ENCODE results near the gene FBLN2. TPM values are rescaled to one million over a fixed set of nuclear protein-coding genes. Genes with fewer than 3 reads are reported as not detected.

FBLN2 gene
- total RNA-seq, 1 donor from 2014 or later, result 323 TPM

DNA sequence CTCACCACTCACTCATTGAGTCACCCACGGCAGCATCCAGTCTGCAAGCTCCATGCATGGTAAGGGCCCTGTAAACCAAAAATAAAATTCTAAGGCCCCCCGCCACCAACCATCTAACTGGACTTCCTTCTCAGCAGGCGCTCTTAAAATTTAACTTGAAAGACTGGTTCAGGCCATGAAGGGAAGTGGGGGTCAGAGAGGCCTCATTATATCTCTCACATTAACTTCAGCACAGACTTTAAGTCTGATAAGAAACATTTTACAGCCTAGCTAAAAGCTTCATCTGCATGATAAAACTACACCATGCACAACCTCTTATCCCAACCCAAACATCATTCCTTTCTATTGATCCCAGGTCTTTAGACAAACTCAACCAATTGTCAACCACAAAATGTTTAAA, 38.5 kb downstream of the FBLN2 start:
- Histone ChIP-seq H3K9me3 (no peaks in the 10 kb centered on the region), H3K27ac (no peak overlapping the region), H3K36me3 (no peaks in the 10 kb centered on the region), H3K4me3 (no peak overlapping the region), H3K27me3 (no peaks in the 10 kb centered on the region), H3K4me1 (no peaks in the 10 kb centered on the region)
- intact Hi-C loops (cut with DNase I), result no loop called here
- TF ChIP-seq, protein P1, sequence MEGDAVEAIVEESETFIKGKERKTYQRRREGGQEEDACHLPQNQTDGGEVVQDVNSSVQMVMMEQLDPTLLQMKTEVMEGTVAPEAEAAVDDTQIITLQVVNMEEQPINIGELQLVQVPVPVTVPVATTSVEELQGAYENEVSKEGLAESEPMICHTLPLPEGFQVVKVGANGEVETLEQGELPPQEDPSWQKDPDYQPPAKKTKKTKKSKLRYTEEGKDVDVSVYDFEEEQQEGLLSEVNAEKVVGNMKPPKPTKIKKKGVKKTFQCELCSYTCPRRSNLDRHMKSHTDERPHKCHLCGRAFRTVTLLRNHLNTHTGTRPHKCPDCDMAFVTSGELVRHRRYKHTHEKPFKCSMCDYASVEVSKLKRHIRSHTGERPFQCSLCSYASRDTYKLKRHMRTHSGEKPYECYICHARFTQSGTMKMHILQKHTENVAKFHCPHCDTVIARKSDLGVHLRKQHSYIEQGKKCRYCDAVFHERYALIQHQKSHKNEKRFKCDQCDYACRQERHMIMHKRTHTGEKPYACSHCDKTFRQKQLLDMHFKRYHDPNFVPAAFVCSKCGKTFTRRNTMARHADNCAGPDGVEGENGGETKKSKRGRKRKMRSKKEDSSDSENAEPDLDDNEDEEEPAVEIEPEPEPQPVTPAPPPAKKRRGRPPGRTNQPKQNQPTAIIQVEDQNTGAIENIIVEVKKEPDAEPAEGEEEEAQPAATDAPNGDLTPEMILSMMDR (IDR thresholded peaks at IDR 0.05), result no peak
- no peak for DNase-seq (ENCODE audit: low spot score in 2 of 2)

GRCh38 chr3:13588221-13588701, 39.3 kb downstream of the FBLN2 start:
- TF ChIP-seq, protein P1 (IDR thresholded peaks at IDR 0.05), result no peak
- H3K4me1 ChIP-seq, result no peaks in the 10 kb centered on the region
- H3K27ac ChIP-seq, result no peak overlapping the region
- no peak overlapping the region for H3K4me3 ChIP-seq
- DNase-seq (ENCODE audit: low spot score in 2 of 2), result no peak
- H3K36me3 ChIP-seq, result no peaks in the 10 kb centered on the region
- intact Hi-C loops (cut with DNase I), result no loop called here
- no peaks in the 10 kb centered on the region for H3K9me3 ChIP-seq
- H3K27me3 ChIP-seq, result no peaks in the 10 kb centered on the region

GRCh38 chr3:13588993-13589392, 40.1 kb downstream of the FBLN2 start:
- DNase-seq (ENCODE audit: low spot score in 2 of 2), result no peak
- no peaks in the 10 kb centered on the region for H3K36me3 ChIP-seq
- no peaks in the 10 kb centered on the region for H3K4me1 ChIP-seq
- no peak overlapping the region for H3K27ac ChIP-seq
- intact Hi-C loops (cut with DNase I), result no loop called here
- no peaks in the 10 kb centered on the region for H3K9me3 ChIP-seq
- TF ChIP-seq, protein P1 (IDR thresholded peaks at IDR 0.05), result no peak
- H3K4me3 ChIP-seq, result no peak overlapping the region
- no peaks in the 10 kb centered on the region for H3K27me3 ChIP-seq

DNA sequence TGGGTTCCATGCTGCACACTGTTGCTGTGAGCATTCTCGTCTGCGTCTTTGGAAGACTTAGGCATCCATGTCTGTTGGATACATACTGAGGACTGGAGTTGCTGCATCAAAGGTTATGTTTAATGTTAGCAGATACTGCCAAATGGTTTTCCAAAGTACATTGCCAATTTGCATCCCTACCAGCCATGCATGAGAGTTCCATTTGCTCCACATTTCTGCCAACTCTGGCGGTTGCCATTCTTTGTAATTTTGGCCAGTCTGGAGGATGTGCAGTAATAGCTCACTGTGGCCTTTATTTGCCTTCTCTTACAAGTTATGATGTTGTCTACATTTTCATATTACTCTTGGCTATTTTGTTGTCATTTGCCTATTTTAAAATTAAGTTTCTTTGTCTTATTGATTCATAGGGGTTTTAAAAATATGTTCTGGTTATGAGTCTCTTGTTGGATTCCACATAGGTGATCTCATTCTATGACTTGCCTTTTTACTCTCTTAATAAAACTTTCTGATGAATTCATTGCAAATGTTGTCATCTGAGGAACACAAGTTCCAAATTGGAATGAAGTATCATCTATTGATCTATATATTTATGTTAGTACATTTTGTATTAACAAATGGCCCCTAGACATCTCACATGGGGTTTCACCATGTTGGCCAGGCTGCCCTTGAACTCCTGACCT, 42.1 kb downstream of the FBLN2 start:
- no peak overlapping the region for H3K4me3 ChIP-seq
- no peaks in the 10 kb centered on the region for H3K36me3 ChIP-seq
- no peaks in the 10 kb centered on the region for H3K4me1 ChIP-seq
- H3K27ac ChIP-seq, result no peak overlapping the region
- DNase-seq (ENCODE audit: low spot score in 2 of 2), result no peak
- intact Hi-C loops (cut with DNase I), result no loop called here
- H3K9me3 ChIP-seq, result no peaks in the 10 kb centered on the region
- TF ChIP-seq, protein P1 (IDR thresholded peaks at IDR 0.05), result no peak
- H3K27me3 ChIP-seq, result no peaks in the 10 kb centered on the region

GRCh38 chr3:13593615-13594014, 44.7 kb downstream of the FBLN2 start:
- H3K36me3 ChIP-seq, result no peaks in the 10 kb centered on the region
- no peak overlapping the region for H3K27ac ChIP-seq
- no peaks in the 10 kb centered on the region for H3K9me3 ChIP-seq
- no peak for DNase-seq (ENCODE audit: low spot score in 2 of 2)
- H3K4me1 ChIP-seq, result no peaks in the 10 kb centered on the region
- no peaks in the 10 kb centered on the region for H3K27me3 ChIP-seq
- TF ChIP-seq, protein P1 (IDR thresholded peaks at IDR 0.05), result no peak
- no peak overlapping the region for H3K4me3 ChIP-seq
- intact Hi-C loops (cut with DNase I), result no loop called here
